IPS-20b (cell line): Measurements from ENCODE around the gene PIF1.

ENCODE experiments used
- H3K27ac ChIP-seq: one replicate; pipeline ENCODE4 v1.5.1; 2013; ENCODE audit warnings: low read length
- H3K27me3 ChIP-seq: 2 replicates; pipeline ENCODE4 v1.6.1; 2013; ENCODE audit warnings: mild to moderate bottlenecking, low read length, inconsistent platforms; ENCODE audit not compliant: insufficient read depth
- H3K36me3 ChIP-seq: 2 replicates; pipeline ENCODE4 v1.6.1; 2013; ENCODE audit warnings: low read depth, mild to moderate bottlenecking, inconsistent platforms, low read length, moderate library complexity; ENCODE audit not compliant: insufficient read depth
- H3K4me1 ChIP-seq: 2 replicates; pipeline ENCODE4 v1.6.1; 2013; ENCODE audit warnings: mild to moderate bottlenecking, control low read depth, inconsistent platforms, low read length, moderate library complexity; ENCODE audit not compliant: insufficient read depth
- H3K4me3 ChIP-seq: 2 replicates; pipeline ENCODE4 v1.5.1; 2013; ENCODE audit warnings: mild to moderate bottlenecking, low read length, inconsistent platforms
- H3K9ac ChIP-seq: 2 replicates; pipeline ENCODE4 v1.6.1; 2013; ENCODE audit warnings: low read depth, mild to moderate bottlenecking, inconsistent platforms, low read length, moderate library complexity
- H3K9me3 ChIP-seq: 2 replicates; pipeline ENCODE4 v1.6.1; 2013; ENCODE audit warnings: mild to moderate bottlenecking, low read depth, low read length, inconsistent platforms; ENCODE audit not compliant: insufficient read depth

The PIF1 gene

GRCh38 chr15:64825431-64826294 lies at the start of gene PIF1:
Gene PIF1 (minus strand): TSS chr15:64825647. CDS start chr15:64824335, 1,312 bp downstream.
- H3K4me1 ChIP-seq: no peaks in the 10 kb centered on the region; the same call in 1 of the 2 replicates
- H3K27me3 ChIP-seq: peaks cover 5% of the 10 kb centered on the region; the same call in 1 of the 2 replicates
- peak within 1 kb of the TSS; percentile 48 for H3K27ac ChIP-seq
- H3K9me3 ChIP-seq: no peaks in the 10 kb centered on the region
- peak within 1 kb of the TSS; percentile 92 for H3K9ac ChIP-seq
- peak within 1 kb of the TSS; percentile 87 for H3K4me3 ChIP-seq
- H3K36me3 ChIP-seq: peaks cover 23% of the 10 kb centered on the region

DNA sequence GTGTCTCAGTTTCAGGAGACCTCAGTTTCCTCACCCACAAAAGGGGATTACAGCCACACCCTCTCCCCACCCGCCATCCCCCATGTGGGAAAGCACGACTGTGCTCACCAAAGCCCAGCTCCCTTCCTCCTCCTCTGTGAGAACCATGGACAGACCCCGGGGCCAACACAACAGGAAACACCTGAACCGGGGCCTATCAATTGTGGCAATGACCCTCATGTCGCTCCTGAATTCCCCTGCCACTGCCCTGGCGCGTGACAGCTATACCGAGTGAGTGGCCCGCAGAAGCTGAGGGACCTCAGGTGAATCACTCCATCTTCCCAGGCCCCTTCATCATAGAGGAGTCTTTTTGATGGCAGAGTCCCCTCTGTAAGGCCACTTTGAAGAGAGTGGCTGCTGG lies 44.9 kb upstream of the PIF1 start:
- no peak overlapping the region for H3K27ac ChIP-seq

DNA sequence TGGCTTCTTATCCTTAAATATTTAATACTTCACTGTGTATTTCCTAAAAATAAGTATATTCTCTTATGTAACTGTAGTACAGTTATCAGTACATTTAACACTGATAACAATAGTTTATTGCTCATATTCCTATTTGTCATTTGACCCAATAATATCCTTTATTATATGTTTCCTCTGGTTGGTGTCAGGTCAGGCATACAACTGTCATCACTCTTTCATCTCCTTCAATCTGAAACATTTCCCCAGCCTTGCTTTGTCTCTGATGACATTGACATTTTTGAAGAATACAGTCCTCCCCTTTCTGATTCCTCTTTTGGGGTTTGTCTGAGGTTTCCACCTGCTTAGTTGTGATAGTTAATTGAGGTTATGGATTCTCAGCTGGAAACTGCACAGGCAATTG lies 44.1 kb upstream of the PIF1 start:
- H3K27me3 ChIP-seq: no peaks in the 10 kb centered on the region
- H3K36me3 ChIP-seq: peaks cover 31% of the 10 kb centered on the region
- H3K4me3 ChIP-seq: no peak overlapping the region

More for the DNA sequence above, 44.9 kb upstream of the PIF1 start:
- peaks cover 26% of the 10 kb centered on the region for H3K4me1 ChIP-seq
- peaks cover 22% of the 10 kb centered on the region for H3K36me3 ChIP-seq
- no peak overlapping the region for H3K4me3 ChIP-seq
- H3K9me3 ChIP-seq: no peaks in the 10 kb centered on the region
- H3K27me3 ChIP-seq: no peaks in the 10 kb centered on the region
- no peak overlapping the region for H3K9ac ChIP-seq

GRCh38 chr15:64865998-64866520 lies 40.6 kb upstream of the PIF1 start:
- Histone ChIP-seq H3K9ac (peak overlapping the region; percentile 63), H3K27me3 (no peaks in the 10 kb centered on the region), H3K4me1 (peaks cover 27% of the 10 kb centered on the region), H3K4me3 (no peak overlapping the region), H3K27ac (peak overlapping the region; percentile 40), H3K36me3 (peaks cover 45% of the 10 kb centered on the region), H3K9me3 (no peaks in the 10 kb centered on the region)

More for the DNA sequence above, 44.1 kb upstream of the PIF1 start:
- no peak overlapping the region for H3K27ac ChIP-seq
- no peaks in the 10 kb centered on the region for H3K9me3 ChIP-seq
- H3K9ac ChIP-seq: no peak overlapping the region
- peaks cover 20% of the 10 kb centered on the region for H3K4me1 ChIP-seq

DNA sequence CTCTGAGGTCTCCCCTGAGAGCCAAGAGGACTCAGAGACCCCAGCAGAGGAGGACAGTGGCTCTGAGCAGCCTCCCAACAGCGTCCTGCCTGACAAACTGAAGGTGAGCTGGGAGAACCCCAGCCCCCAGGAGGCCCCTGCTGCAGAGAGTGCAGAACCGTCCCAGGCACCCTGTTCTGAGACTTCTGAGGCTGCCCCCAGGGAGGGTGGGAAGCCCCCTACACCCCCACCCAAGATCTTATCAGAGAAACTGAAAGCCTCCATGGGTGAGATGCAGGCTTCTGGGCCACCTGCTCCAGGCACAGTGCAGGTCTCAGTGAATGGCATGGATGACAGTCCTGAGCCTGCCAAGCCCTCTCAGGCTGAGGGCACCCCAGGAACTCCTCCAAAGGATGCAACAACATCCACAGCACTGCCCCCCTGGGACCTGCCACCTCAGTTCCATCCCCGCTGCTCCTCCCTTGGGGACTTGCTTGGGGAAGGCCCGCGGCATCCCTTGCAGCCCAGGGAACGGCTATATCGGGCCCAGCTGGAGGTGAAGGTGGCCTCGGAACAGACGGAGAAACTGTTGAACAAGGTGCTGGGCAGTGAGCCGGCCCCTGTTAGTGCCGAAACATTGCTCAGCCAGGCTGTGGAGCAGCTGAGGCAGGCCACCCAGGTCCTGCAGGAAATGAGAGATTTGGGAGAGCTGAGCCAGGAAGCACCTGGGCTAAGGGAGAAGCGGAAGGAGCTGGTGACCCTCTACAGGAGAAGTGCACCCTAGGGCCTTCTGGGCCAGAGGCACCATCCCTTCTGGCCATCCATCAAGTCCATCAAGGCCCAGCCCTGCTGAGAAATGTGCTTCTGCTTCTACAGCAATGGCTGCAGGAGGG lies 39.9 kb upstream of the PIF1 start:
- Histone ChIP-seq H3K4me1 (peaks cover 27% of the 10 kb centered on the region), H3K27me3 (no peaks in the 10 kb centered on the region), H3K36me3 (peaks cover 52% of the 10 kb centered on the region), H3K27ac (peak overlapping the region; percentile 40), H3K9ac (peak overlapping the region; percentile 39; the same call in 1 of the 2 replicates), H3K9me3 (no peaks in the 10 kb centered on the region), H3K4me3 (no peak overlapping the region)

GRCh38 chr15:64864068-64864467 lies 38.6 kb upstream of the PIF1 start:
- H3K36me3 ChIP-seq: peaks cover 64% of the 10 kb centered on the region
- no peaks in the 10 kb centered on the region for H3K27me3 ChIP-seq
- H3K27ac ChIP-seq: no peak overlapping the region
- no peaks in the 10 kb centered on the region for H3K9me3 ChIP-seq
- H3K4me3 ChIP-seq: no peak overlapping the region
- no peak overlapping the region for H3K9ac ChIP-seq
- peaks cover 27% of the 10 kb centered on the region for H3K4me1 ChIP-seq

DNA sequence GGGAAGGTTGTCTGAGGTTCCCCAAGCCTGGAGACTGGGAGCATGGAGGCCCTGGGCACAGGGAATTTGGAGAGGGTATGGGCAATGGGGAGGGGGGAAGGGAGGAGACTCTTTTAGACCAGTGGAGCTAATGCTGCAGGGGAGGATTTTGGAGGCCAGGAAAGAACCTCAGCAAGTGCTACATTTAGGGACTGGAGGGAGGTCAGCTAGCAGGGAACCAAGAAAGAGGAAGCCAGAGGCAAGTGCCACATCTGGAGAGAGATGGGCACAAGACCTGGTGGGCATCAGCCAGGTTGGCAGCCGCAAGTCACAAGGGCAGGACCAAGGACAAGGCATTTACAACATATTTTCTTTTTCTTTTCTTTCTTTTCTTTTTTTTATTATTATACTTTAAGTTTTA lies 37.0 kb upstream of the PIF1 start:
- no peak overlapping the region for H3K9ac ChIP-seq
- no peaks in the 10 kb centered on the region for H3K27me3 ChIP-seq
- H3K4me1 ChIP-seq: peaks cover 27% of the 10 kb centered on the region
- no peaks in the 10 kb centered on the region for H3K9me3 ChIP-seq
- H3K4me3 ChIP-seq: no peak overlapping the region
- peaks cover 69% of the 10 kb centered on the region for H3K36me3 ChIP-seq
- H3K27ac ChIP-seq: peak overlapping the region; percentile 28

DNA sequence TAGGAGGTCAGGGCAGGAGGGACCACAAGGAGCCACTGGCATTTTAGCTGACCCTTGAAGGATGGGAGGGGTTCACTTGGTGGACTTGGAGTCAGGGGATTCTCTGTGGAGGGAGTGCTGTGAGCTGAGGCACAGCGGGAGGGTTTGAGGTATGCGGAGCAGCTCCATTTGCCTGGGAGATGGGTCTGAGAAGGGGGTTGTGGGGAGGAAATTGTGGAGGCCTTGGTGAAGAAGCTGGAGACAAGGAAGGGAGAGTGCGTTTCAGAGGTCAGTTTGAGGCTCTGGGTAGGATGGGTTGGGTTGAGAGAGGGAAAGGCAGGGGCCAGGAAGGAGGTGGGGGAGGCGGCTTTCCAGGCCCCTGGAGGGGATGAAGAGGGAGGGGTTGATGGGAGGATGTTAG lies 36.5 kb upstream of the PIF1 start:
- Histone ChIP-seq H3K4me3 (no peak overlapping the region), H3K9me3 (no peaks in the 10 kb centered on the region), H3K4me1 (peaks cover 27% of the 10 kb centered on the region), H3K36me3 (peaks cover 64% of the 10 kb centered on the region), H3K9ac (no peak overlapping the region; the same call in 1 of the 2 replicates), H3K27ac (peak overlapping the region; percentile 28), H3K27me3 (no peaks in the 10 kb centered on the region)

DNA sequence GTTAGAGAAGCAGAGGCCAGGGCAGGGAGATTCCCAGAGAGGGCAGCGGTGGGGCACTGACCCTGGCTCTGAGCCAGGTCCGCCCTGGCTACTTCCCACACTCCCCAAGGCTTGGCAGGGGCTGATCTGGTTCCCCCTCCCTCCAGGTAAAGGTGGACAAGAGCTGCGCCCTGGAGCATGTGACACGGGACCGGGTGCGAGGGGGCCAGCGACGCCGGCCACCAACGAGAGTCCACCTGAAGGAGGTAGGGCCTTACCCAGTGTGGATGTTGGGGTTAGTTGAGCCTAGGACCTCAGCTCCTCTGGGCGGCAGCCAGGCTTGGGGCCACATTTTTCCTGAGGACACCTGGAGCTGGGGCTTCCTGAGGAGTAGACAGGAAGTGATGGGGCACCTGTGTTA lies 35.9 kb upstream of the PIF1 start:
- Histone ChIP-seq H3K4me3 (no peak overlapping the region), H3K36me3 (peaks cover 58% of the 10 kb centered on the region), H3K27me3 (no peaks in the 10 kb centered on the region), H3K9ac (no peak overlapping the region; the same call in 1 of the 2 replicates), H3K4me1 (peaks cover 24% of the 10 kb centered on the region), H3K27ac (peak overlapping the region; percentile 28), H3K9me3 (no peaks in the 10 kb centered on the region)

DNA sequence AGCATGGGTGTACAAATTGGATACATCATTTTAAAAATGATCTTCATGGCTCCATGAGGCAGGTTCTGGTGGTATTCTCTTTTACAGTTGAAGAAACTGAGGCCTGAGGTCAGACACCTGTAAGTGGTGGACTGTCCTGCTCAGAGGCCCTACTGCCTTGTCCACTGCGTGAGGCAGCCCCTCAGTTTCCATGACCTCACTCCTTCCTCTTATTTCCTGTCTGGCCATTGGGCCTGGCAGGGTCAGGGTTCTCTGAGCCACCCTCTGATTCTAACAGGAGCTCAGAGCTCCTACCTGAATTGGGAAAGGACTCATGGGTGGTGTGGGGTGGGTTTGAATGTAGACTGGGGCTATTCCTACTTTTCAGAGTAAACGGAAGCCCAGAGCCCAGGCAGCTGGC lies 33.8 kb upstream of the PIF1 start:
- Histone ChIP-seq H3K36me3 (peaks cover 59% of the 10 kb centered on the region), H3K4me3 (no peak overlapping the region), H3K9ac (no peak overlapping the region), H3K27ac (no peak overlapping the region), H3K9me3 (no peaks in the 10 kb centered on the region), H3K4me1 (peaks cover 18% of the 10 kb centered on the region), H3K27me3 (no peaks in the 10 kb centered on the region)

GRCh38 chr15:64858021-64858575 lies 32.7 kb upstream of the PIF1 start:
- H3K9me3 ChIP-seq: no peaks in the 10 kb centered on the region
- peaks cover 65% of the 10 kb centered on the region for H3K36me3 ChIP-seq
- H3K4me1 ChIP-seq: peaks cover 18% of the 10 kb centered on the region
- H3K27me3 ChIP-seq: no peaks in the 10 kb centered on the region
- H3K4me3 ChIP-seq: no peak overlapping the region
- H3K27ac ChIP-seq: no peak overlapping the region
- H3K9ac ChIP-seq: no peak overlapping the region
